ENCODE data around the gene ZNF425. TPM values are rescaled to one million over a fixed set of nuclear protein-coding genes. Genes with fewer than 3 reads are reported as not detected.

ZNF425 gene
- total RNA-seq, 1 donor from 2014 or later, result 15.7 TPM

DNA sequence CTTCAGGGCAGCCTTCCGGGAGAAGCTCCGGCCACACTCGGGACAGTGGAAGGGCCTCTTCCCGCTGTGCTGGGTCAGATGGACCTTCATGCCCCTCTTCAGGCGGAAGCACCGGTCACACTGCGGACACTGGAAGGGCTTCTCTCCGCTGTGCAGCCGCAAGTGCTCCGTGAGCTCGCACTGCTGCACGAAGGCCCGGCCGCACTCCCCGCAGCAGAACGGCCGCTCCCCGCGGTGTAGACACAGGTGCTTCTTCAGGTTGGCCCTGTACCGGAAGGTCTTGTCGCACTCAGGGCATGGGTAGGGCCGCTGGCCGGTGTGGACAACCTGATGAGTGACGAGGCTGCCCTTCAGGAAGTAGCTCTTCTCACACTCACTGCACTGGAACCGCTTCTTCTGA lies 21.4 kb downstream of the ZNF425 start:
- H3K9ac ChIP-seq, result no peak overlapping the region
- no peaks in the 10 kb centered on the region for H3K36me3 ChIP-seq
- TF ChIP-seq EZH2 (IDR thresholded peaks at IDR 0.05) (no peak), EZH2phosphoT487 (IDR thresholded peaks at IDR 0.05) (no peak)
- TF ChIP-seq, protein P1, sequence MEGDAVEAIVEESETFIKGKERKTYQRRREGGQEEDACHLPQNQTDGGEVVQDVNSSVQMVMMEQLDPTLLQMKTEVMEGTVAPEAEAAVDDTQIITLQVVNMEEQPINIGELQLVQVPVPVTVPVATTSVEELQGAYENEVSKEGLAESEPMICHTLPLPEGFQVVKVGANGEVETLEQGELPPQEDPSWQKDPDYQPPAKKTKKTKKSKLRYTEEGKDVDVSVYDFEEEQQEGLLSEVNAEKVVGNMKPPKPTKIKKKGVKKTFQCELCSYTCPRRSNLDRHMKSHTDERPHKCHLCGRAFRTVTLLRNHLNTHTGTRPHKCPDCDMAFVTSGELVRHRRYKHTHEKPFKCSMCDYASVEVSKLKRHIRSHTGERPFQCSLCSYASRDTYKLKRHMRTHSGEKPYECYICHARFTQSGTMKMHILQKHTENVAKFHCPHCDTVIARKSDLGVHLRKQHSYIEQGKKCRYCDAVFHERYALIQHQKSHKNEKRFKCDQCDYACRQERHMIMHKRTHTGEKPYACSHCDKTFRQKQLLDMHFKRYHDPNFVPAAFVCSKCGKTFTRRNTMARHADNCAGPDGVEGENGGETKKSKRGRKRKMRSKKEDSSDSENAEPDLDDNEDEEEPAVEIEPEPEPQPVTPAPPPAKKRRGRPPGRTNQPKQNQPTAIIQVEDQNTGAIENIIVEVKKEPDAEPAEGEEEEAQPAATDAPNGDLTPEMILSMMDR (IDR thresholded peaks at IDR 0.05), result no peak
- Mint-ChIP-seq H3K27me3 (ENCODE audit: insufficient read depth, low read depth) (peaks cover 9% of the 10 kb centered on the region), H3K9me3 (no peaks in the 10 kb centered on the region), H3K27ac (no peak overlapping the region), H3K4me1 (no peaks in the 10 kb centered on the region), H3K36me3 (peaks cover 15% of the 10 kb centered on the region), H3K4me3 (no peak overlapping the region)
- no peaks in the 10 kb centered on the region for H4K20me1 ChIP-seq (ENCODE audit: low read depth)
- H3K27ac ChIP-seq, result no peak overlapping the region
- H3K4me2 ChIP-seq, result no peak overlapping the region
- H3K4me3 ChIP-seq, result no peak overlapping the region
- no peaks in the 10 kb centered on the region for H3K79me2 ChIP-seq (ENCODE audit: low read depth)
- no peaks in the 10 kb centered on the region for H3K27me3 ChIP-seq
- H2AFZ ChIP-seq (replicated peaks), result no peak overlapping the region
- H3K4me1 ChIP-seq, result no peaks in the 10 kb centered on the region
- no peaks in the 10 kb centered on the region for H3F3A ChIP-seq (ENCODE audit: low read depth)
- no peak for DNase-seq (ENCODE audit: low spot score)
- no peaks in the 10 kb centered on the region for H3K9me3 ChIP-seq (ENCODE audit: low read depth)

DNA sequence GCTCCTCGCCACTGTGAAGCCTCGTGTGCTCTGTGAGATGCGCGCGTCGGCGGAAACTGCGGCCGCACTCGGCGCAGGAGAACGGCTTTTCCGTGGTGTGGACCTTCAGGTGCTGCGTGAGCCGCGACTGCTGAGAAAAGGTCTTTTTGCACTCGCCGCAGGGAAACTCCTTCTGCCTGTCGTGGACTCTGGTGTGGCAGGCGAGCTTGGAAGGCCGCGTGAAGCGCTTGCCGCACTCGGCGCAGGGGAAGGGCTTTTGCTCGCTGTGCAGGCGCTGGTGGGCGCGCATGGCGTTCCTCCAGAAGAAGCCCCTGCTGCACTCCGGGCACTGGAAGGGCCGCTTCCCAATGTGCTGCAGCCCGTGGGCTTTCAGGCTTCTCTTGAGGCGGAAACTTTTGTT lies 21.9 kb downstream of the ZNF425 start:
- Histone ChIP-seq H3K4me2 (no peak overlapping the region), H3K27me3 (no peaks in the 10 kb centered on the region), H3K9ac (no peak overlapping the region), H3K36me3 (no peaks in the 10 kb centered on the region), H3K4me3 (no peak overlapping the region), H3K27ac (no peak overlapping the region), H3F3A (ENCODE audit: low read depth) (no peaks in the 10 kb centered on the region), H4K20me1 (ENCODE audit: low read depth) (no peaks in the 10 kb centered on the region), H3K79me2 (ENCODE audit: low read depth) (no peaks in the 10 kb centered on the region), H2AFZ (replicated peaks) (no peak overlapping the region), H3K4me1 (no peaks in the 10 kb centered on the region), H3K9me3 (ENCODE audit: low read depth) (no peaks in the 10 kb centered on the region)
- Mint-ChIP-seq H3K27ac (no peak overlapping the region), H3K4me1 (no peaks in the 10 kb centered on the region), H3K4me3 (no peak overlapping the region), H3K9me3 (no peaks in the 10 kb centered on the region), H3K27me3 (ENCODE audit: insufficient read depth, low read depth) (peaks cover 9% of the 10 kb centered on the region), H3K36me3 (peaks cover 13% of the 10 kb centered on the region)
- no peak for TF ChIP-seq EZH2 (IDR thresholded peaks at IDR 0.05)
- no peak for TF ChIP-seq EZH2phosphoT487 (IDR thresholded peaks at IDR 0.05)
- TF ChIP-seq, protein P1 (IDR thresholded peaks at IDR 0.05), result no peak
- DNase-seq (ENCODE audit: low spot score), result no peak

DNA sequence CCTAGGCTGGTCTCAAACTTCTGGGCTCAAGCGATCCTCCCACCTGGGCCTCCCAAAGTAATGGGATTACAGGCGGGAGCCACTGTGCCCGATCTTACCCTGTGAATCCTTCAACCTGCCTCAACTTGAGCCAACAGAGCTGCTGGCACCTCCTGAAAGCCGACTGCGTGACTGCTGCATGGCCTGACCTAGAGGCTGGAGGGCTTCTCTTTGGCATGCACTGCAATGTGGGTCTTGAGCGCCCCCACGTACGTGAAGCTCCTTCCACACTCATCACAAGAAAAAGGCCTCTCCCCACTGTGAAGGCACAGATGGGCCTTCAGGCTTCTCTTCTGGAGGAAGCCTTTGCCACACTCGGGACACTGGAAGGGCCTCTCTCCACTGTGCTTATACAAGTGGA lies 22.7 kb downstream of the ZNF425 start:
- H3K27me3 Mint-ChIP-seq (ENCODE audit: insufficient read depth, low read depth), result peaks cover 9% of the 10 kb centered on the region
- no peak overlapping the region for H3K27ac Mint-ChIP-seq
- no peak overlapping the region for H3K4me3 Mint-ChIP-seq

More for the DNA sequence above, 22.7 kb downstream of the ZNF425 start:
- no peaks in the 10 kb centered on the region for H3K4me1 Mint-ChIP-seq
- H2AFZ ChIP-seq (replicated peaks), result no peak overlapping the region
- TF ChIP-seq, protein P1 (IDR thresholded peaks at IDR 0.05), result no peak
- TF ChIP-seq EZH2phosphoT487 (IDR thresholded peaks at IDR 0.05) (no peak), EZH2 (IDR thresholded peaks at IDR 0.05) (no peak)
- DNase-seq (ENCODE audit: low spot score), result no peak
- H3K9me3 ChIP-seq (ENCODE audit: low read depth), result no peaks in the 10 kb centered on the region
- H3K36me3 ChIP-seq, result no peaks in the 10 kb centered on the region
- H4K20me1 ChIP-seq (ENCODE audit: low read depth), result no peaks in the 10 kb centered on the region
- H3K9me3 Mint-ChIP-seq, result no peaks in the 10 kb centered on the region
- H3K4me1 ChIP-seq, result no peaks in the 10 kb centered on the region
- H3K36me3 Mint-ChIP-seq, result peaks cover 10% of the 10 kb centered on the region
- no peak overlapping the region for H3K4me3 ChIP-seq
- no peak overlapping the region for H3K4me2 ChIP-seq
- no peak overlapping the region for H3K27ac ChIP-seq
- no peaks in the 10 kb centered on the region for H3F3A ChIP-seq (ENCODE audit: low read depth)
- H3K27me3 ChIP-seq, result no peaks in the 10 kb centered on the region
- H3K9ac ChIP-seq, result no peak overlapping the region
- H3K79me2 ChIP-seq (ENCODE audit: low read depth), result no peaks in the 10 kb centered on the region
